GM19043 (cell line): ENCODE data around the gene ARID5B.

Experiments
- ATAC-seq: cut with Tn5 transposase; IDR thresholded peaks from one replicate; pipeline ENCODE4 v1.9.1; 2021; ENCODE audit warnings: low read depth; ENCODE audit not compliant: unreplicated experiment

Gene ARID5B

DNA sequence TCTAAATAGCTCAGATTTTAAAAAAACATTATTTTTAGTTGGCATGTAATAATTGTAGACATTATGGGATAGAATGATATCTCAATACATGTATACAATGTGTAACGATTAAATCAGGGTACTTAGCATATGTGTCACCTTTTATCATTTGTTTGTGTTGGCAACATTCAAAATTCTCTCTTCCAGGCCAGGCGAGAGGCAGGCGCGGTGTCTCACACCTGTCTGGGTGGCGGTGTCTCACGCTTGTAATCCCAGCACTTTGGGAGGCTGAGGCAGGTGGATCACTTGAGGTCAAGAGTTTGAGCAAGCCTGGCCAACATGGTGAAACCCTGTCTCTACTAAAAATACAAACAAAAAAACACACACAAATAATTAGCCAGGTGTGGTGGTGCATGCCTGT lies 215.4 kb downstream of the ARID5B start:
- no peak for ATAC-seq

DNA sequence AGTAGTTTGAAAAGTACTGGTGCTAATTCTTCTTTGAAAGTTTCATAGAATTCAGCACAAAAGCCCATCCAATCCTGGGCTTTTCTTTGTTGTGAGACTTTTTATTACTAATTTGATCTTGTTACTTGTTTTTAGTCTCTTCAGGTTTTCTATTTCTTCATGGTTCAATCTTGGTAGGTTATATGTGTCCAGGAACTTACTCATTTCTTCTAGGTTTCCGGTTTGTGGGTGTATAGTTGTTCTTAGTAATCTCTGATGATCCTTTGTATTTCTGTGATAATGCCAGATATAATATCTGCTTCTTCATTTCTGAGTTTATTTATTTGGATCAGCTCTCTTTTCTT lies 219.7 kb downstream of the ARID5B start:
- no peak for ATAC-seq

DNA sequence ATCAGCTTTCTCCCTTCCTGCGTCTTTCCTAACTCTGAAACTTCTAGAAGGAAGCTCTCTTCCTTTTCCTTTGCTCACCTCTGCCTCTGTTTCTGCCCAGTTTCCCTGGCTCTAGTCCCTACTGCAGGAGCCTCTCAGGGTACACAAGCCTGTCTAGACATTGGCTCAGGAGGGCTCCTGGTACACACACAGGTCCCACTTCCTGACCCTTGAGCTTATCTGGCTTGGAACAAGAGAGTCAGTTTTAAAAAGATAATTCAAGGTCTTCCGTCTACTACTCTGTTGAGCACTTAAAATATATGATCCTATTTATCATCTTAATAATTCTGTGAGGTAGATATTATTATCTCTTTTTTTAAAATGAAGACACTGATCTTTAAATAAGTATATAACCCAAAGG lies 226.5 kb downstream of the ARID5B start:
- ATAC-seq, result no peak

DNA sequence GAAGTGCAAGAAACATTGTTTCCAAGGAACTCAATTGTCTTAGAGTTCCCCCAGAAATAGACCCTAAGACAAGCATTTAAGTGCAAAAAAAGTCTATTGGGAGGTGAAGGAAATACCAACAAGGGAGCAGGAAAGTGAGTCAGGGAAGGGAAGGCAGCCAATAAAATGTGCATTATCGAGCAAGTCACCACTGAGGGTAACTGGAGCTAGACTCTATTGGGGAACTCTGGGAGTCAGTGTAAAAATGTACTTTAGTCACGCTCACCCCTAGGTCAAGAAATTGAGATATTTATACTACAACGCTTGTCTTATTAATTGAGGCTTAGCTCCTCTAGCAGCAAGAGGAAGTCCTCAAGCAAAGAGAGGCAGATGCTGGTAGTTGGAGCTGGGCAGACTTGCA lies 229.4 kb downstream of the ARID5B start:
- no peak for ATAC-seq

DNA sequence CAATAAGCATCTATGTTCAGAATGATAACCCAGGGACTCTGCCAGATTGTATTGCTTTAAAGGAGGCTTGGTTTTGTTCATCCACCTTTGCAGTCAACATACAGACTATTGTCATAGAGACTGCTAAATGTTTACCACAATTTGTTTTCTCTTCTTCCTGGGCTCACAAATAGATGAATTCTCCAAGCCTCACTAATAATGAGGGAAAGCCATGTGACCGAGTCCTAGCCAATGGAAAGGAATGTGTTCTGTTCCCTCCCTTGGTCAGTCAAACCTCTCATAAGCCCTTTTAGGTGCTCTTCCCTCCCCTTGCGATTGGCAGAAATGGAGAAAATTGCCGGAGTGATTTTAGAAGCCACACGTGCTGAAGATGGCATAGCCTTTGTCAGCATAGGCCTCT lies 230.2 kb downstream of the ARID5B start:
- ATAC-seq, result no peak

DNA sequence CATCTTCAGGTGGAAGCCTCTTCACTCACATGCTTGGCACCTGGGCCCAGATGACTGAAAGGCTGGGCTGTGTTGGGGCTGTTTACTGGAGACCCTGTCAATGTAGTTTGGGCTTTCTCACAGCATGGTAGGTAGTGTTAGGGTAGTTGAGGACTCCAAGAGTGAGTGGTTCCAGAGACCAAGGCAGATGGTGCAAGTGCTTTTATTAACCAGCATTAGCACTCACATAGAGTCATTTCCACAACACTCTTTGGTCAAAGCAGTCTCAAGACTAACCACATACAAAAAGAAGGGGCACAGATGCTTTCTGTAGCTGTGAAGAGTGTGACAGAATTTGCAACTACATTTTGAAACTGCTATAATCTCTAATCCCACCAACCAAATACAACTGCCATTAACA lies 232.1 kb downstream of the ARID5B start:
- ATAC-seq, result peak; percentile 91

DNA sequence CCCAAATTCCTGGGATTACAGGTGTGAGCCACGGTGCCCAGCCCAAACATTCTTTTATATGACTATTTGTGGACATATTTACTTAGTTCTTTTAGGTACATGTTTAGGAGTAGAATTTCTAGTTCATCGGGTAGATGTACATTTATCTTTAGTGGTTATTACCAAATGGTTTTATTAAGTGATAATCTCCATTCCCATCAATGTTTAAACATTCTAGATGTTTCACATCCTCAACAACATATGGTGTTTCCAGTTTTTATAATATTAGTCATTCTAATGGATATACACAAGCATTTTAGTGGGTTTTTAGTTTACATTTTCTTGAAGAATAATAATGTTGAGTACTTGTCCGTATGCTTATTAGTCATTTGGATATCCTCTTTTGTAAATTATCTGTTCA lies 235.4 kb downstream of the ARID5B start:
- ATAC-seq, result no peak
